ENCODE data around the gene PUS7.
"Not testable (repeated sequence)": the region's sequence is repeated elsewhere in the genome, so short reads cannot be mapped to it uniquely, and the experiment has no call there.

PUS7 gene, protein sequence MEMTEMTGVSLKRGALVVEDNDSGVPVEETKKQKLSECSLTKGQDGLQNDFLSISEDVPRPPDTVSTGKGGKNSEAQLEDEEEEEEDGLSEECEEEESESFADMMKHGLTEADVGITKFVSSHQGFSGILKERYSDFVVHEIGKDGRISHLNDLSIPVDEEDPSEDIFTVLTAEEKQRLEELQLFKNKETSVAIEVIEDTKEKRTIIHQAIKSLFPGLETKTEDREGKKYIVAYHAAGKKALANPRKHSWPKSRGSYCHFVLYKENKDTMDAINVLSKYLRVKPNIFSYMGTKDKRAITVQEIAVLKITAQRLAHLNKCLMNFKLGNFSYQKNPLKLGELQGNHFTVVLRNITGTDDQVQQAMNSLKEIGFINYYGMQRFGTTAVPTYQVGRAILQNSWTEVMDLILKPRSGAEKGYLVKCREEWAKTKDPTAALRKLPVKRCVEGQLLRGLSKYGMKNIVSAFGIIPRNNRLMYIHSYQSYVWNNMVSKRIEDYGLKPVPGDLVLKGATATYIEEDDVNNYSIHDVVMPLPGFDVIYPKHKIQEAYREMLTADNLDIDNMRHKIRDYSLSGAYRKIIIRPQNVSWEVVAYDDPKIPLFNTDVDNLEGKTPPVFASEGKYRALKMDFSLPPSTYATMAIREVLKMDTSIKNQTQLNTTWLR

DNA sequence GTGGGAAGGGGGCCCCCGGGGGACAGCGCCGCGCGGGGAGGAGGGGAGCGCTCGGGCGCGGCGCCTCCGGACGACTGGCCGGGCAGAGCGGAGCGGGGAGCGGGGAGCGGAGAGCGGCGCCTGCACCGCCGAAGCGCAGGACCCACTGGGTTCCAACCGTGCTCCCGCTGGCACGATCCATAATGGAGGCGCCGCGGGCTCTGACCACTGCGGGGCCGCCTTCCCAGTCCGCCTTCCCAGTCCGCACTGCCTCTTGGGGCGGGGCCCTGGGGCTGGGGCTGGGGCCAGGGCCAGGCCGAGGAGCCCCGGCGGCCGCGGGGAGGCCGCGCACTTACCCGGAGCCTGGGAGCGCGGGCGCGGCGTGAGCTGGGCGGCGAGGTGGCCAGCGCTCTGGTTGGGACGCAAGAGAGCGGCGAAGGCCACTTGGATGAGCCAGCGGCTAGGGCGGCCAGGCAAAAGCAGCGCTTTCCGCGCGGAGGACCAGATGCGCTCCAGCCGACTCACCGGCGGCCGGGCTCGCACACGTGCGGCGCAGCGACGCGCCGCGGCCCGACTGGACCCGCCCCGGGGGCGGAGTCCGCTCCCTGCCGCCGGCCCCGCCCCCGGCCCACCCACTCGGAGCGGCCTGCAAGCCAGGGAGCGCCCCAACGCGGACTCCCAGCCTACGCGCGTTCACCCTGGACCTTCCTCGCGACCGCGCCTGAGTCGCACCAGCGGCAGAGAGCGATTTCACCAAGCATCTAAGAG, at the start of gene PUS7:
TSS of gene PUS7 (minus strand) at position 555 of the 747 bp plus-strand sequence. CDS start 13,759 bp downstream, outside the sequence.
- peak; percentile 80 for DNase-seq

DNA sequence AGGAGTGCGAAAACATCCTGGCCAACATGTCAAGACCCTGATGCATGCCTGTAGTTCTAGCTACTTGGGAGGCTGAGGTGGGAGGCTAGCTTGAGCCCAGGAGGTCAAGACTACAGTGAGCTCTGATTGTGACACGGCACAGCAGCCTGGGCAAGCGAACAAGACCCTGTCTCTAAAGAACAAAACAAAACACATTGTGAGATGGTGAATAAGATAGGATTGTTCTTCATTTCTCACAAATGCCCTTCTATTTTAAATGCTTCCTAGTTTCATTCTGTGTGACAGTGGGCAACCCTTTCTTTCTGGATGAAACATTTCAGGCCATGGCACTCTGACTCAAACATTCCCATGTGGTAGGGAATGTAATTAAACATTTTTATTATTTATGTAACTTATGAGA, 45.8 kb upstream of the PUS7 start:
- DNase-seq: no peak

DNA sequence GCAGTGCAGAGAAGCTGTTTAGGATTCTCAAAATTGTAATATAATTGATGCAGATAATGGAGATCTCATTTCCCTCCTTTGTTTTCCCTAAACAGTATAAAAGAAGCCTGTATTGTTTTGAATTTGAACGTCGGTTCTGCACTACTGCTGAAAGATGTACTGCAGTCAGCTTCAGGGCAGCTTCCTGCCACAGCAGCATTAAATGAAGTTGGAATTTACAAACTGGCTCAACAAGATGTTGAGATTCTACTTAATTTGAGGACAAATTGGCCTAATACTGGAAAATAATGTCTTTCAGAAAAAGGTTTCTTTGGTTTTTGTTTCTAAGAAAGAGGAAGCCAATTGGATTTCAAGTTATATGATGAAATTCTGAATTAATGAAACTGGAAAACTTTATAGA, 45.0 kb upstream of the PUS7 start:
- no peak for DNase-seq

DNA sequence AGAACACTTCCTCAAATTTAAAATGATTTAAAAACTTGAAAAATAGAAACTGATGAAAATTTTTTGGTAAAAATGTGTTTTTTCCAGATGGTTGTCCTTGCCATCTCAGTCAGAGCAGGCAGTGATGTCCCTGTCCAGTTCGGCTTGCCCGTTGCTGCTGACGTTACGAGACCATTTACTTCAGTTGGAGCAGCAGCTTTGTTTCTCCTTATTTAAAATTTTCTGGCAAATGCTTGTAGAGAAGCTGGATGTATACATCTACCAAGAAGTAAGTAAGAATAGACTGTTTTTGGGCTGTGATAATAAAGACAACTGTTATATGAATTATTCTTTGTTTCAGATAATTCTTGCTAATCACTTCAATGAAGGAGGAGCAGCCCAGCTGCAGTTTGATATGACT, 43.1 kb upstream of the PUS7 start:
- DNase-seq: no peak

DNA sequence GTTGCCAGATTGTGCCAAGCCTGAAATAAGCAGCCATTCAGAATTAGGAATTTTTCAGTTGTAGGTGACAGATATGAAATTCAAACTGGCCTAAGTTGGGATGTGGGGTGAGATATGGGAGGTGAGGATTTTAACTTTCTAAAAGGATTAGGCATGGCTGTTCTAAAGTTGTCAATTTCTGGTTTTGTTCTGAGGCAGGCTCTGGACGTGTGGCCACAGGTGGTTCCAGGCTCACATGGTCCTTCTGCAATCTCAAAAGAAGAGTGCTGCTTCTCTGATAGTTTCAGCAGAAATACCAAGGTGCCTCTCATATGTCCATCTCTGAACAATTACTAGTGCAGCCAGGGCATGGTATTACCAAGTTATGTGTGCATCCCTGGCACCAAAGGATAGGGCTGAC, 37.9 kb upstream of the PUS7 start:
- DNase-seq: no peak

DNA sequence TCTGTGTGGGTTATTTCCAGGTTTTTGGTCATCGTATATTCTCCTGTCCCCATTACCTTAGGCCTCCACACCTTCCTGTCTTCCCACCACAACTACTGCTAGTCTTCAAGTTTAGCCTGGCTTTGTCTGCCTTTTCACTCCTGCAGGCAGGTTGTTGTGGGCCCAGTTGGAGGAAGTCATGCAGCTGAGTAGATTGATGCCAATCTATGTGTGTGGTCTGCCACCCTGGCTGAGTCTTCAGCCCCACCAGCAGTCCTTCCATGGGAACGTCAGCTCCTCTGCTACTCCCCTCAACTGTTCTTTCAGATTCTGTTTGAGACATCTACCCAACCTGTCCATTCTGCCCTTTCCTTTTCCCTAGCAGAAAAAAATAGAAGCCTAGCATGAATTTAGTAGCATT, 16.3 kb upstream of the PUS7 start:
- no peak for DNase-seq

DNA sequence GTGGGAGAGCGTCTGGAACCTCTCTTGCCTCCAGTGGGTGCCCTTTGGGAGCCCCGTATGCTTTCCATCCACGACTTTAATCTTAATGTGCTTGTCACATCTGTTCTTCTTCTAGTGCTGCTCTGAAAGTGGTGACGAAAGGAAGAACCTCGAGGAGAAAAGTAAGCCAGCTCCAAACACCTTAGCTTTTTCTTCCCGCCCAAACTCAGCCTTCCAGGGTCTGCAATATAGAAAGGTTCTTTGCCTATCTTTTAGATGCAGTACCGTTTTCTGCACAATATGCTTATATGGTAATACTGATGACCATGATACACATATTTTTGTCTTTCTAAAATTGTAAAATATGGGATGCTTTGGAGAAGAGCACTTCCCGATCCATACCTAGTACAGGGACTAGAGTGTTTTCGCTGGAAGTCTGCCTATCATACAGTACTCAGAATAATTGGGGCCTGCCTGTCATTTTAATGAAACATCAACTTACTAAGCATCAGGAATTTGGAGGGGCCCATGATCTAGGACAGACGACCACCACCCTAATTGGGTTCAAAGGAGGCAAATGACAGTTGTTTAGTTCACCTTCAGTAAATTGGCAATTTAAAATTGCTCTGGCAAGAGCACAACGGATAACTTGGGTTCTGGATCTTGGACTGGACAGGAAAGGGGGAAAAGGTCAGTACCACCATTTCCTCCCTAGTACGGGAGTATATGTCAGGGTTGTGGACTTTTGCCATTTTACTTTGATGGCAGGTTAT, 10.8 kb upstream of the PUS7 start:
- no peak for DNase-seq

DNA sequence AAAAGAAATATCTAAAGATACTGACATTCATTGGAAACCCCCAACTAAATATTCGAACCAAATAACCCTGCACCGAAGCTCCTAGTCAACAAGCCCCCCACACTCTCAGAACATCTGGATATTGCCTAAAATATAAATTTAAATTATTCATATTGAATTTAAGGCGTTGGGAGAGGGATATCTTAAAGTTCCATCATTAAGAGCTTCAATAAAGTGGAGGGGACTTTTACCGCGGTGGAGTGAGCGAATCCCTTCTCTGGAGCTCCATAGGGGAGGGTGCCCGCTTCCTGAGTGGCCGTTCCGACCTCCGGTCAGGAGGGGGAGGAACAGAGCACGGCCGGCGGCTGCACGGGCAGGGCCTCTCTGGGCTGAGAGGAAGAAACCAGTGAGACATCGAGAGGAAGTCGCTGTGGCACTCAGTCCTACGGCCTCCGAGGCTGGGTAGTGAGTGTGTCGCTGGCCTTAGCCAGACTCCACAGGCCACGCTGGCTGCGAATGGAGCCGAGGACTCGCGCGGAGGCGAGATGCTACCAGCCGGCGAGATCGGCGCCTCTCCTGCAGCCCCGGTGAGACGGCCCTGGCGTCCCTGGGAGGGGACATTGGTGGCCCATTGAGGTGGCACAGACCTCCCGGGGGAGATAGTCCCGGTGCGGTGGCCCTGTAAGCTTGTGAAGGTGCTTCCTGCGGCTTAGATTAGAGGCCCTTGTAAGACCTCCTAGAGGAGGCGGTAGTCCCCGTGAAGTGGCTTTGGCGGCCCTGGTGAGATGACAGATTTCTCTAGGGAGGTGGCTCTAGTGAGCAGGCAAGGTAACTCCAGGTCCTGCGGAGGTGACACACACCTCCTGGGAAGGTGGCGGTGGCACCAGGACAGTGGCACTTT, 10.0 kb upstream of the PUS7 start, which contains the start of gene RINT1:
TSS of gene RINT1 (plus strand) at position 410 of the 880 bp plus-strand sequence. CDS start at position 525, 115 bp downstream.
- DNase-seq: peak; percentile 85

DNA sequence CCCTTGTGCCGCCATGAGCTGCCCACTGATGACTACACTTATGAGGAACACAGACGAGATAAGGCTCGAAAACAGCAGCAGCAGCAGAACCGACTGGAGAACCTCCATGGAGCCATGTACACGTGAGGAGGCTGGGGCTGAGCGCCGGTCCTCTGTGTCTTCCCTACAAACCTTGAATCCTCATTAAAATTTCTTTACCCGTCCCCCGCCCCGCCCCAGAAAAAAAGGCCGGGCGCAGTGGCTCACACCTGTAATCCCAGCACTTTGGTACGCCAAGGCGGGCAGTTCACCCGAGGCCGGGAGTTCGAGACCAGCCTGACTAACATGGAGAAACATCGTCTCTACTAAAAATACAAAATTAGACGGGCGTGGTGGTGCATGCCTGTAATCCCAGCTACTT, 8.5 kb upstream of the PUS7 start:
- no peak for DNase-seq

DNA sequence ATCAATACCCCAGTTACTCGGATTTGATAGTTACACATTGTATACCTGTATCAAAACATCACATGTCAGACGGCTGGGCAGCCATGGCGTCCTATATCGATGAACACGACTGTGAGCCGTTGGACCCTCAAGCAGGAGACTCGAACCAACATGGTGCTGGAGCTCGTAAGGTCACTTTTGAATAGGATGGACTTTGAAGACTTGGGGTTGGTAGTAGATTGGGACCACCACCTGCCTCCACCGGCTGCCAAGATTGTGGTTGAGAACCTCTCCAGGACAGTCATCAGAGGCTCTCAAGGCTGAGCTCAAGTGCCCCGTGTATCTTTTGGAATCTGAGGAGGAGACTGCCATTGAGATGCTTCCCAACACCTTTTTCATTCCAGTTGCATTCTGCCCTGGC, 8.1 kb upstream of the PUS7 start:
- no peak for DNase-seq

DNA sequence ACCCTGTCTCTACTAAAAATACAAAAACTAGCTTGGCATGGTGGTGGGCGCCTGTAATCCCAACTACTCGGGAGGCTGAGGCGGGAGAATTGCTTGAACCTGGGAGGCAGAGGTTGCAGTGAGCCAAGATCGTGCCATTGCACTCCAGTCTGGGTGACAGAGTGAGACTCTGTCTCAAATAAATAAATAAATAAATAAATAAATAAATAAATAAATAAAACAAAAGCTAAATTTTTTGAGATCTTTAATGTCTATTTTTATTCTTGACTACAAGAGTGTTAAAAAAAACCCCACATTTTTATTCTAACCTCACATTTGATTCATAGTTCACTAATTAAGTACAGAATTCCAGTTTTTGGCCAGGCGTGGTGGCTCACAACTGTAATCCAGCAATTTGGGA, 5.7 kb upstream of the PUS7 start:
- DNase-seq: not testable (repeated sequence)

DNA sequence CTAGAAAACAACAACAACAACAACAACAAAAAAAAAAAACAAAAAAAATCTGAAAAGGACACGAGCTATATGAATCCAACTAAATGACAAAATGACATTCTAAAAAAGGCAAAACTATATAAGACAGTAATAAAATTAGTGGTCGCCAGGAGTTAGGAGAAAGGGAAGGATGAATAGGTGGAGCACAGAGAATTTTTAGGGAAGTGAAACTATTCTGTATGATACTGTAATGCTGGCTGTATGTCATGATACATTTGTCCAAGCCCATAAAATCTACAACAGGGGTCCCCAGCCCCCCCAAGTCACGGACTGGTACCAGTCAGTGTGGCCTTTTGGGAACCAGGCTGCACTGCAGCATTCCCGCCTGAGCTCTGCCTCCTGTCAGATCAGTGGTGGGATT, 2.8 kb upstream of the PUS7 start:
- DNase-seq: no peak

DNA sequence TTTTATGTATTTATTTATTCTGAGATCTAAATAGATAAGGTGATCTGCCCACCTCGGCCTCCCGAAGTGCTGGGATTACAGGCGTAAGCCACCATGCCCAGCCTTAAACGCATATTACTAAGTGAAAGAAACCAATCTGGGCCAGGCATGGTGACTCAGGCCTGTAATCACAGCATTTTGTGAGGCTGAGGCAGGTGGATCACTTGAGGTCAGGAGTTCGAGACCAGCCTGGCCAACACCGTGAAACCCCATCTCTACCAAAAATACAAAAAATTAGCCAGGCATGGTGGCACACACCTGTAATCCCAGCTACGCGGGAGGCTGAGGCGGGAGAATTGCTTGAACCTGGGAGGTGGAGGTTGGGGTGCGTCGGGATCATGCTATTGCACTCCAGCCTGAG, 2.4 kb upstream of the PUS7 start:
- not testable (repeated sequence) for DNase-seq

DNA sequence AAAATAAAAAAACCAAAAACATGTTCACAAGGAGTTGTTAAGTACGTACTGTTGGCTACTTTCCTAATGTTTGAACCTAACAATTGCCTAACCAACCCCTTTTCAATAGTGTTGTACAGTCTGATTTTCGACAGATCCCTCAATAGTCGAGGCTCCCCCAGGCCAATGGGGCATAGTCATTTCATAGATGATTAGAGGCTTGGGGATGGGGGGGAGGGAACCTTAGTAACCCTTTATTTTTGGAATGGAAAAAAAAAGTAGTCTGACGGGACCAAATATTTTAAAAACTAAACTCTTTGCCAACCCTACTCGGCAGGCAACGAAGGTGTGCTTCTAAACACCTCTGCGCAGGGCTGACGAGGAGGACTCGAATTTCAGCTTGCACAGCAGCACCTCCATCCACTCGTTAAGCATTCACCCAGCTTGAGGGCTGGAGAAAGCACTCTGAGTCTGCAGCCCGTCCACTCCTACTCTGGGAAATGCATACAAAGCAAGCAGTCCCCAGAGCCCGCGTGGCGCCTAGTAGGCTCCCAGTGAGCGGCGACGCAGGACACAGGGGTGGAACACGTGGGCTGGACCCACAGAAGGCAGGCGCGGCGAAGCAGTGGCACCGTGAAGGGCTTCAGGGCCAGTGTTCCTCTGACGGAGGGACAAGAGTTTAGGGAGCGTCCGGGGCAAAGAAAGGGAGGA, 899 bp downstream of the PUS7 start:
- peak; percentile 53 for DNase-seq

DNA sequence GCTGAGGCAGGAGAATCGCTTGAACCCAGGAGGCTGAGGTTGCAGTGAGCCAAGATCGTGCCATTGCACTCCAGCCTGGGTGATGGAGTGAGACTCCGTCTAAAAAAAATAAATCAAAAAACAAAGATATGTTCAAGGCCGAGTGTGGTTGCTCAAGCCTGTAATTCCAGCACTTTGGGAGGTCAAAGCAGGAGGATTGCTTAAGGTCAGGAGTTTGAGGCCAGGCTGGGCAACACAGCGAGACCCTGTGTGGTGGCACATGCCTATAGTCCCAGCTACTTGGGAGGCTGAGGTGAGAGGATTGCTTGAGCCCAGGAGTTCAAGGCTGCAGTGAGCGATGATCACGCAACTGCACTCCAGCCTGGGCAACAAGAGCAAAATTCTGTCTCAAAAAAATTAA, 1.5 kb downstream of the PUS7 start:
- DNase-seq: not testable (repeated sequence)

DNA sequence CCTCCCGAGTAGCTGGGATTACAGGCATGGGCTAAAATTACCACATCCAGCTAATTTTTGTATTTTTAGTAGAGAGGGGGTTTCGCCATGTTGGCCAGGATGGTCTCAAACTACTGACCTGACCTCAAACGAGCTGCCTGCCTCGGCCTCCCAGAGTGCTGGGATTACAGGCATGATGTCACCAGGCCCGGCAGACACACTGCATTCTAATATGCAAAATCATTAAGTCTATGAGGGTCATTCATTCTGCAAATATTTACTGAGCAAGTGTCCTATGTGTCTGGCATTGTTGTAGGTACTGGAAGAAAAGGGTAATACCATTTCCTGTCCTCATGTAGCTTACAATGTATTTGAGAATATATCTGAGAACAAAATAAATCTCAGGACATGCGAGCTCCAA, 2.7 kb downstream of the PUS7 start:
- no peak for DNase-seq

DNA sequence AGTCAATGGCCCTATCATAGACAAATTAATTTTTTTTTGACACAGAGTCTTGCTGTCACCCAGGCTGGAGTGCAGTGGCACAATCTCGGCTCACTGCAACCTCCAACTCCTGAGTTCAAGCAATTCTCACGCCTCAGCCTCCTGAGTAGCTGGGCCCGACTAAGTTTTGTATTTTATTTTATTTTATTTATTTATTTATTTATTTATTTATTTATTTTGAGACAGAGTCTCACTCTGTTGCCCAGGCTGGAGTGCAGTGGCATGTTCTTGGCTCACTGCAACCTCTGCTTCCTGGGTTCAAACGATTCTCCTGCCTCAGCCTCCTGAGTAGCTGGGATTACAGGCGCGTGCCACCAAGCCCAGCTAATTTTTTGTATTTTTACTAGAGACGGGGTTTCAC, 6.5 kb downstream of the PUS7 start:
- DNase-seq: not testable (repeated sequence)

DNA sequence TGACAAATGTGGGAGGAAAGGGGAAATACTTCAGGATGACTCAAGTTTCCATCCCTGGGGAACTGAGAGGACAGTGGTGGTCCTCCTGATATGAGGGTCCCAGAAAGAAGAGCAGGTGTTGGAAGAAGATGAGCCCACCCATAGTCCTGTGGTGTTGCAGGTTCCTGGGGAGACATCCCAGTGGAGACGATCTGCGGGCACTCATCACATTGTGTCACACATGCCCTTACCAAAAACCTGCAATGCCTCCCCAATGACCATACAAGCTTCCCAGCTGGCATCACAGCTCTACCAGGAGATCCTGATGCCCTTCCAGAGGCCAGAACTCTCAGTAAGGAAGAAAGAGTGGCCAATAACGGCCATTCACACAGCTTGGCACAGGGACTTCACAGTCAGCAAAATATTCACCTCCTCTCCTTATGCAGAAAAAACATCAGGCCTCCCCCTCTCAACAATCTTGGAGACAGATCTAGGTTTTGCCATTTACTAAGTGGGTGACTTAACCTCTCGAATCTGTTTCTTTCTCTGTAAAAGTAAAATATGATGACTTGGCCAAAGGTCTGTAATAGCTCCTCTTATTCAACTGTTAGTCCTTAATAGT, 9.0 kb downstream of the PUS7 start:
- DNase-seq: no peak

DNA sequence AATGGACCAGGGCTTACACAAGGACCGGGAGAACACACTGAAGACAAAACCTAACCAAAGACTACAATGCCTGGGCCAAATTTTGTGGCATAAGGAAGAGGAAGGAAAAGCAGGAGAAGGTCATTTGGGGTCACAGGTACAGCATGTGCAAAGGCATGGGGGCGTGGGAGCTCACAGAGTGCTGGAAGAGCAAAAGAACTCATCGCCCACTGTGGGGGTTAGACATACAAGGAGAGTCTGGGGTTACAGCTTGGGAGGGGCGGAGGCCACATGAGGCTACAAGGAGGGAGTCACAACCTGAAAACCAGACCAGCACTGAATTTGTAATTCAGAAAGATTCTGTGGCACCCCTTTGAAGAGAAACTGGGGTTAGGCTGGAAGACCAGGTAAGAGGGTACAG, 9.7 kb downstream of the PUS7 start:
- no peak for DNase-seq

DNA sequence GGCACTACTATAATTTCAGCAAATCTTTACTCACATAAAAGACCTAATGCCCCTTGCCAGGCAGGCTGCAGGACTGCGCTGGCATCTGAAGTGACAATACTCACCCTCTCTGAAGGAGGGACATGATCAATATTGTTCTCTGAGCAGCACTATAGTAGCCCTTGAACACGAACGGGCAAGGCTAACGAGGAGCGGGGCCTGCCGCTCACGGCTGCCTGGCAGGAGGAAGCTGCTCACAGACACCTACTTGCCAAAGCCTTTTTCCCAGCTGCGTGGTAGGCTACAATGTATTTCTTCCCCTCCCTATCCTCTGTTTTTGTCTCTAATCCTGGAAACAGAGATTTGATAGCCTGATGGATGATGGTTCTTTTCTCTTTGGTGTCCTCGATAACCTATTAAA, 19.9 kb downstream of the PUS7 start:
- DNase-seq: no peak

DNA sequence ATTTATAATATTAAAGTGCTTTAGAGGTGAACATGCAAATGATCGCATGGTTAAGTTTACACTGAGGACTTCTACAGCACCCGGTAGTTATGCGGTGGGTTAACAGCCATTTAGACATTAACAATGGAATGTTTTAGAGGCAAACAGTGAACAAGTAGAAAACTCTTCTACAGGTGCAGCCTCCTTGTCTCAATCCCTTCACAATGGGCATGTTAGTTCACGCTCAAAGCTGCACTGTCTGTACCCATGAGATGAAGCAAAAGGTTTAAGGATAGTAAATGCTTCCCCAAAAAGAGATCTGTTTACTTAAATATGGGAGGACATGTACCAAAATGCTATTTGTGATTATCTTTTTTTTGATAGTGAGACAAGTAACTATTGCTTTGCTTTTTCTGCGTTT, 25.1 kb downstream of the PUS7 start:
- no peak for DNase-seq

All from stimulated activated CD4-positive, alpha-beta T cell treated with anti-CD3 and anti-CD28 coated beads, Interleukin-12 subunit alpha, Interleukin-12 subunit beta, amount 100 ng/mL, for 4 hours (primary cell).